HepG2 (cell line): ENCODE results near the gene SERPINB10.

Experiments used
- BORCS8-MEF2B ChIP-seq: sonication (generic); formaldehyde crosslinking; IDR thresholded peaks from 2 replicates; pipeline ENCODE4 v1.8.0; 2022; ENCODE audit warnings: mild to moderate bottlenecking, missing genetic modification reagents
- HNRNPH1 ChIP-seq: fragments of 200-400 bp; formaldehyde crosslinking; optimal IDR thresholded peaks from 2 replicates; pipeline ENCODE3; 2017; ENCODE audit warnings: mild to moderate bottlenecking, low read depth, low read length
- PATZ1 ChIP-seq: sonication (generic); formaldehyde crosslinking; IDR thresholded peaks from 2 replicates; pipeline ENCODE4 v1.4.0; 2020; ENCODE audit warnings: missing genetic modification reagents
- PCBP2 ChIP-seq: fragments of 200-400 bp; formaldehyde crosslinking; optimal IDR thresholded peaks from 2 replicates; pipeline ENCODE3; 2018; ENCODE audit warnings: low read length, low read depth; ENCODE audit not compliant: poor library complexity, severe bottlenecking
- POGZ ChIP-seq: sonication (generic); formaldehyde crosslinking; IDR thresholded peaks from 2 replicates; pipeline ENCODE4 v1.4.0; 2020; ENCODE audit warnings: mild to moderate bottlenecking, missing genetic modification reagents
- POLR2AphosphoS5 ChIP-seq: IDR thresholded peaks from 2 replicates; pipeline ENCODE4 v1.6.1; 2012; ENCODE audit warnings: low read depth, low read length
- SP140L ChIP-seq: sonication (generic); formaldehyde crosslinking; IDR thresholded peaks from 2 replicates; pipeline ENCODE4 v1.4.0; 2020; ENCODE audit warnings: missing genetic modification reagents, borderline replicate concordance
- SRSF9 ChIP-seq: fragments of 200-400 bp; formaldehyde crosslinking; IDR thresholded peaks from 2 replicates; pipeline ENCODE4 v1.6.1; 2018; ENCODE audit warnings: borderline replicate concordance, mild to moderate bottlenecking, low read depth, low read length; ENCODE audit not compliant: insufficient read depth, poor library complexity, severe bottlenecking
- ZHX1 ChIP-seq: sonication (generic); formaldehyde crosslinking; IDR thresholded peaks from 2 replicates; pipeline ENCODE4 v1.8.1; 2022; ENCODE audit warnings: low read depth, mild to moderate bottlenecking, missing genetic modification reagents
- ZNF24 ChIP-seq: fragments of 450-650 bp; IDR thresholded peaks from 2 replicates; pipeline ENCODE4 v1.6.1; 2017; ENCODE audit warnings: antibody characterized with exemption, mild to moderate bottlenecking
- TF ChIP-seq, protein P1 (sequence below): sonication (generic); formaldehyde crosslinking; IDR thresholded peaks from 2 replicates; pipeline ENCODE4 v1.5.0; 2020; ENCODE audit warnings: mild to moderate bottlenecking, missing genetic modification reagents, moderate library complexity
- TF ChIP-seq, protein P2 (sequence below), 2 experiments: sonication (generic) in 1 of 2; formaldehyde crosslinking in 1 of 2; IDR thresholded peaks; 2 replicates each; pipeline versions ENCODE4 v1.6.1 to v1.9.0; 2014 to 2022; ENCODE audit warnings: antibody characterized with exemption in 1 of 2, borderline replicate concordance in 1 of 2, inconsistent platforms in 1 of 2, low read depth in 1 of 2, missing genetic modification reagents in 1 of 2
- TF ChIP-seq, protein P3 (sequence below): sonication (generic); formaldehyde crosslinking; IDR thresholded peaks from 2 replicates; pipeline ENCODE4 v1.4.0; 2020; ENCODE audit warnings: missing genetic modification reagents
- TF ChIP-seq, protein P4 (sequence below): sonication (generic); formaldehyde crosslinking; IDR thresholded peaks from 2 replicates; pipeline ENCODE4 v1.5.1; 2020; ENCODE audit warnings: missing genetic modification reagents, mild to moderate bottlenecking, borderline replicate concordance

DNA sequence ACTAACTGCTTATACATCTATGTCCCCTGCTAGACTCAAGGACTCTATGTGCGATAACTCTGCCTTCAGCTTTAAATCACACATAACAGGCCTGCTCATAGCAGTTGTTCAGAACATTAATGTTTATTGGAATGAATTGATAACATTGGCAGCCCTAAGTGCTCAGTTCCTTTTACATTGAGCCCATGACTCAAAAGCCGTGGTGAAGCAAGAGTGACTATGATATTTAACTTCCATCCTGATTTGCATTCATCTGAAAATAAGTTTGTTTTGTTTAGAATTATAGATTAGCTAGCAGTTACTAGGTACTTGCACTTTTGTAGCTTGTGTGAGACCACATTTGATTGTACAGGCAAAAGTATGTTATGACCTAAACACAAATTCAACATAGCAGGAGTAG is 14.3 kb downstream of the SERPINB10 start:
- TF ChIP-seq, protein P1, sequence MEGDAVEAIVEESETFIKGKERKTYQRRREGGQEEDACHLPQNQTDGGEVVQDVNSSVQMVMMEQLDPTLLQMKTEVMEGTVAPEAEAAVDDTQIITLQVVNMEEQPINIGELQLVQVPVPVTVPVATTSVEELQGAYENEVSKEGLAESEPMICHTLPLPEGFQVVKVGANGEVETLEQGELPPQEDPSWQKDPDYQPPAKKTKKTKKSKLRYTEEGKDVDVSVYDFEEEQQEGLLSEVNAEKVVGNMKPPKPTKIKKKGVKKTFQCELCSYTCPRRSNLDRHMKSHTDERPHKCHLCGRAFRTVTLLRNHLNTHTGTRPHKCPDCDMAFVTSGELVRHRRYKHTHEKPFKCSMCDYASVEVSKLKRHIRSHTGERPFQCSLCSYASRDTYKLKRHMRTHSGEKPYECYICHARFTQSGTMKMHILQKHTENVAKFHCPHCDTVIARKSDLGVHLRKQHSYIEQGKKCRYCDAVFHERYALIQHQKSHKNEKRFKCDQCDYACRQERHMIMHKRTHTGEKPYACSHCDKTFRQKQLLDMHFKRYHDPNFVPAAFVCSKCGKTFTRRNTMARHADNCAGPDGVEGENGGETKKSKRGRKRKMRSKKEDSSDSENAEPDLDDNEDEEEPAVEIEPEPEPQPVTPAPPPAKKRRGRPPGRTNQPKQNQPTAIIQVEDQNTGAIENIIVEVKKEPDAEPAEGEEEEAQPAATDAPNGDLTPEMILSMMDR (CRISPR knock-in tag) = no peak
- TF ChIP-seq PCBP2 (no peak), SP140L (no peak), ZHX1 (CRISPR knock-in tag) (no peak), SRSF9 (no peak), ZNF24 (no peak), HNRNPH1 (no peak), BORCS8-MEF2B (CRISPR knock-in tag) (no peak), POGZ (CRISPR knock-in tag) (no peak), POLR2AphosphoS5 (no peak), PATZ1 (no peak)
- TF ChIP-seq, protein P2, sequence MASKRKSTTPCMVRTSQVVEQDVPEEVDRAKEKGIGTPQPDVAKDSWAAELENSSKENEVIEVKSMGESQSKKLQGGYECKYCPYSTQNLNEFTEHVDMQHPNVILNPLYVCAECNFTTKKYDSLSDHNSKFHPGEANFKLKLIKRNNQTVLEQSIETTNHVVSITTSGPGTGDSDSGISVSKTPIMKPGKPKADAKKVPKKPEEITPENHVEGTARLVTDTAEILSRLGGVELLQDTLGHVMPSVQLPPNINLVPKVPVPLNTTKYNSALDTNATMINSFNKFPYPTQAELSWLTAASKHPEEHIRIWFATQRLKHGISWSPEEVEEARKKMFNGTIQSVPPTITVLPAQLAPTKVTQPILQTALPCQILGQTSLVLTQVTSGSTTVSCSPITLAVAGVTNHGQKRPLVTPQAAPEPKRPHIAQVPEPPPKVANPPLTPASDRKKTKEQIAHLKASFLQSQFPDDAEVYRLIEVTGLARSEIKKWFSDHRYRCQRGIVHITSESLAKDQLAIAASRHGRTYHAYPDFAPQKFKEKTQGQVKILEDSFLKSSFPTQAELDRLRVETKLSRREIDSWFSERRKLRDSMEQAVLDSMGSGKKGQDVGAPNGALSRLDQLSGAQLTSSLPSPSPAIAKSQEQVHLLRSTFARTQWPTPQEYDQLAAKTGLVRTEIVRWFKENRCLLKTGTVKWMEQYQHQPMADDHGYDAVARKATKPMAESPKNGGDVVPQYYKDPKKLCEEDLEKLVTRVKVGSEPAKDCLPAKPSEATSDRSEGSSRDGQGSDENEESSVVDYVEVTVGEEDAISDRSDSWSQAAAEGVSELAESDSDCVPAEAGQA (IDR thresholded peaks at IDR 0.05; ENCODE audit: low read depth) = no peak
- TF ChIP-seq, protein P2 (CRISPR knock-in tag; IDR thresholded peaks at IDR 0.05; ENCODE audit: borderline replicate concordance) = no peak
- TF ChIP-seq, protein P3, sequence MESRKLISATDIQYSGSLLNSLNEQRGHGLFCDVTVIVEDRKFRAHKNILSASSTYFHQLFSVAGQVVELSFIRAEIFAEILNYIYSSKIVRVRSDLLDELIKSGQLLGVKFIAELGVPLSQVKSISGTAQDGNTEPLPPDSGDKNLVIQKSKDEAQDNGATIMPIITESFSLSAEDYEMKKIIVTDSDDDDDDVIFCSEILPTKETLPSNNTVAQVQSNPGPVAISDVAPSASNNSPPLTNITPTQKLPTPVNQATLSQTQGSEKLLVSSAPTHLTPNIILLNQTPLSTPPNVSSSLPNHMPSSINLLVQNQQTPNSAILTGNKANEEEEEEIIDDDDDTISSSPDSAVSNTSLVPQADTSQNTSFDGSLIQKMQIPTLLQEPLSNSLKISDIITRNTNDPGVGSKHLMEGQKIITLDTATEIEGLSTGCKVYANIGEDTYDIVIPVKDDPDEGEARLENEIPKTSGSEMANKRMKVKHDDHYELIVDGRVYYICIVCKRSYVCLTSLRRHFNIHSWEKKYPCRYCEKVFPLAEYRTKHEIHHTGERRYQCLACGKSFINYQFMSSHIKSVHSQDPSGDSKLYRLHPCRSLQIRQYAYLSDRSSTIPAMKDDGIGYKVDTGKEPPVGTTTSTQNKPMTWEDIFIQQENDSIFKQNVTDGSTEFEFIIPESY (CRISPR knock-in tag) = no peak
- TF ChIP-seq, protein P4, sequence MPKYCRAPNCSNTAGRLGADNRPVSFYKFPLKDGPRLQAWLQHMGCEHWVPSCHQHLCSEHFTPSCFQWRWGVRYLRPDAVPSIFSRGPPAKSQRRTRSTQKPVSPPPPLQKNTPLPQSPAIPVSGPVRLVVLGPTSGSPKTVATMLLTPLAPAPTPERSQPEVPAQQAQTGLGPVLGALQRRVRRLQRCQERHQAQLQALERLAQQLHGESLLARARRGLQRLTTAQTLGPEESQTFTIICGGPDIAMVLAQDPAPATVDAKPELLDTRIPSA (CRISPR knock-in tag) = no peak
